Endothelial cell of umbilical vein (primary cell): ENCODE measurements around the gene LUZP2. TPM values are rescaled to one million over a fixed set of nuclear protein-coding genes. Genes with fewer than 3 reads are reported as not detected.

Experiments
- BruUV-seq: library from RNA; stranded (reverse); fragments of 400-500 nt; replicated peaks from 2 replicates; lab custom pipeline; 2021; lab: Mats Ljungman, UMichigan
- CTCF ChIA-PET: fragments of 300-600, 350-600 bp; sonication (Branson Sonifier 250); formaldehyde crosslinking; loops from one replicate; lab custom pipeline; 2021; ENCODE audit warnings: antibody characterized with exemption, inconsistent platforms; lab: Charles Lee
- POLR2A ChIA-PET: fragments of 300-600, 350-600 bp; sonication (Branson Sonifier 250); formaldehyde crosslinking; loops from one replicate; lab custom pipeline; 2021; ENCODE audit warnings: antibody characterized with exemption, inconsistent platforms; lab: Charles Lee
- DNase-seq: peaks from one replicate; pipeline ENCODE4 v3.0.0-alpha.2; 2011; ENCODE audit warnings: low read depth, low spot score
- FAIRE-seq: peaks from 2 replicates; lab custom pipeline; 2011; peaks lifted over from hg19 to GRCh38; lab: Jason Lieb, UNC
- H2AFZ ChIP-seq: 2 replicates; pipeline ENCODE4 v1.6.0; 2012; ENCODE audit warnings: low read depth, low read length, control low read depth, inconsistent platforms
- H3K27ac ChIP-seq: 2 replicates; pipeline ENCODE4 v1.5.1; 2011; ENCODE audit warnings: low read depth, mild to moderate bottlenecking, control low read depth, low read length, moderate library complexity; ENCODE audit not compliant: insufficient read depth
- H3K27me3 ChIP-seq, 2 experiments: 2 replicates each; pipeline versions ENCODE4 v1.6.0 to v1.6.1; 2011; ENCODE audit warnings: low read length in 2 of 2, mixed read lengths in 1 of 2; ENCODE audit not compliant: control insufficient read depth in 2 of 2, insufficient read depth in 2 of 2
- H3K36me3 ChIP-seq, 2 experiments: 2 replicates in 1 of 2; 3 replicates in 1 of 2; pipeline ENCODE4 v1.5.1; 2011; ENCODE audit warnings: low read length in 2 of 2, mild to moderate bottlenecking in 1 of 2, moderate library complexity in 1 of 2; ENCODE audit not compliant: control insufficient read depth in 2 of 2, insufficient read depth in 2 of 2; ENCODE audit errors: extremely low read depth in 1 of 2
- H3K4me1 ChIP-seq: 3 replicates; pipeline ENCODE4 v1.5.1; 2011; ENCODE audit warnings: mild to moderate bottlenecking, low read length; ENCODE audit not compliant: control insufficient read depth, insufficient read depth; ENCODE audit errors: extremely low read depth
- H3K4me2 ChIP-seq: 2 replicates; pipeline ENCODE4 v1.6.1; 2011; ENCODE audit warnings: low read length, control low read depth, mixed read lengths; ENCODE audit not compliant: insufficient read depth
- H3K4me3 ChIP-seq, 3 experiments: fragments of 200-600 bp in 1 of 3; sonication (generic), shearing (Covaris generic) in 1 of 3; replicated peaks in 1 of 3; 2 replicates each; pipeline ENCODE4 v1.5.1; 2011 to 2016; ENCODE audit warnings: control low read depth in 3 of 3, low read length in 3 of 3, mild to moderate bottlenecking in 2 of 3, inconsistent platforms in 1 of 3, low read depth in 1 of 3, moderate library complexity in 1 of 3; ENCODE audit not compliant: insufficient read depth in 1 of 3
- H3K79me2 ChIP-seq: 2 replicates; pipeline ENCODE4 v1.6.0; 2012; ENCODE audit warnings: low read length, inconsistent platforms; ENCODE audit not compliant: control insufficient read depth, insufficient read depth
- H3K9ac ChIP-seq: replicated peaks from 2 replicates; pipeline ENCODE3; 2011; ENCODE audit warnings: low read length, control low read depth; ENCODE audit not compliant: insufficient read depth; ENCODE audit errors: extremely low read depth
- H3K9me1 ChIP-seq: replicated peaks from 3 replicates; pipeline ENCODE4 v1.6.0; 2011; ENCODE audit warnings: mild to moderate bottlenecking, low read length; ENCODE audit not compliant: control insufficient read depth, insufficient read depth; ENCODE audit errors: extremely low read depth
- H3K9me3 ChIP-seq: replicated peaks from 2 replicates; pipeline ENCODE4 v1.5.1; 2012; ENCODE audit warnings: low read length, inconsistent platforms; ENCODE audit not compliant: control insufficient read depth, insufficient read depth
- H4K20me1 ChIP-seq: replicated peaks from 2 replicates; pipeline ENCODE3; 2011; ENCODE audit warnings: mild to moderate bottlenecking, low read length; ENCODE audit not compliant: control insufficient read depth, insufficient read depth; ENCODE audit errors: extremely low read depth
- CTCF ChIP-seq, 2 donors: IDR thresholded peaks; 1 replicate in 1 of 2; 2 replicates in 1 of 2; pipeline ENCODE4 v1.5.1; 2011; ENCODE audit warnings: low read length in 2 of 2, mild to moderate bottlenecking in 2 of 2, moderate library complexity in 2 of 2, control low read depth in 1 of 2, inconsistent platforms in 1 of 2, low read depth in 1 of 2; ENCODE audit not compliant: insufficient read depth in 1 of 2; ENCODE audit errors: extremely low read depth in 1 of 2
- EZH2 ChIP-seq: IDR thresholded peaks from 2 replicates; pipeline ENCODE4 v1.6.1; 2012; ENCODE audit warnings: borderline replicate concordance, low read depth, mild to moderate bottlenecking, moderate library complexity, low read length, inconsistent platforms; ENCODE audit not compliant: severe bottlenecking
- FOS ChIP-seq: IDR thresholded peaks from 2 replicates; pipeline ENCODE4 v1.6.1; 2011; ENCODE audit warnings: mild to moderate bottlenecking, low read length, moderate library complexity, borderline replicate concordance; ENCODE audit not compliant: insufficient read depth
- GATA2 ChIP-seq: IDR thresholded peaks from 2 replicates; pipeline ENCODE4 v1.7.0; 2011; ENCODE audit warnings: low read depth, mild to moderate bottlenecking, moderate library complexity, mixed read lengths, low read length; ENCODE audit not compliant: insufficient read length, insufficient read depth
- JUN ChIP-seq: IDR thresholded peaks from 2 replicates; pipeline ENCODE4 v1.6.1; 2011; ENCODE audit warnings: borderline replicate concordance, low read depth; ENCODE audit not compliant: insufficient read length, insufficient read depth
- MAX ChIP-seq: IDR thresholded peaks from 2 replicates; pipeline ENCODE4 v1.6.1; 2011; ENCODE audit not compliant: insufficient read depth, insufficient read length
- MYC ChIP-seq: IDR thresholded peaks from one replicate; pipeline ENCODE4 v1.6.1; 2011; ENCODE audit warnings: mild to moderate bottlenecking, low read depth, low read length
- POLR2A ChIP-seq: IDR thresholded peaks from 2 replicates; pipeline ENCODE4 v1.6.1; 2012; ENCODE audit warnings: low read depth, mild to moderate bottlenecking, control low read depth, low read length
- POLR2AphosphoS5 ChIP-seq: IDR thresholded peaks from 2 replicates; pipeline ENCODE4 v1.6.1; 2012; ENCODE audit warnings: low read depth, mild to moderate bottlenecking, control low read depth, low read length, moderate library complexity; ENCODE audit not compliant: insufficient read depth
- dilution Hi-C: fragments of 300-500 bp; cut with MboI; formaldehyde crosslinking; loops from one replicate; pipeline ENCODE4 v1.15.0; 2019; ENCODE audit warnings: low sequenced_read_pairs; ENCODE audit not compliant: extremely low pct_ligation_motif_present
- intact Hi-C: fragments of 100-400 bp; cut with micrococcal nuclease; formaldehyde crosslinking; loops from one replicate; pipeline ENCODE4 v1.10.0; 2022
- polyA plus RNA-seq, 4 experiments: library from polyadenylated mRNA; depleted of rRNA in 3 of 4; stranded (reverse) in 3 of 4; unstranded in 1 of 4; fragments of >200 nt; gene quantifications; 2 replicates each; pipeline versions ENCODE4 v1.2.1 to v1.2.3, GENCODE V29; 2011 to 2012; ENCODE audit warnings: missing spikeins in 1 of 4
- total RNA-seq: library from RNA; stranded (reverse); gene quantifications from 2 replicates; pipeline ENCODE4 v1.2.3, GENCODE V29; 2021

The LUZP2 gene
- total and polyA plus RNA-seq, 2 donors (not counting 3 experiments of a cell fraction or from before 2014, with no cell fraction given): 0.07 TPM; not detected in 1

- dilution Hi-C loops (no loop called here), intact Hi-C loops (no loop called here)
- no peaks in the 10 kb centered on the region for H3K79me2 ChIP-seq
- H3K27me3 ChIP-seq: no peaks in the 10 kb centered on the region
- H3K9me3 ChIP-seq: no peaks in the 10 kb centered on the region
- no peaks in the 10 kb centered on the region for H4K20me1 ChIP-seq
- no TSS peak for BruUV-seq
- no peak for FAIRE-seq
- H3K27ac ChIP-seq: no peak overlapping the region
- TF ChIP-seq JUN (no peak), POLR2AphosphoS5 (no peak), FOS (no peak), CTCF (IDR thresholded peaks at IDR 0.05; ENCODE audit: extremely low read depth in 1 of 2, insufficient read depth in 1 of 2, low read depth in 1 of 2, low read length in 2 of 2) (no peak), EZH2 (no peak), POLR2A (no peak), MAX (no peak), MYC (no peak), GATA2 (no peak)
- H3K9ac ChIP-seq: no peak overlapping the region
- no peaks in the 10 kb centered on the region for H3K36me3 ChIP-seq
- no peaks in the 10 kb centered on the region for H3K9me1 ChIP-seq
- H3K4me3 ChIP-seq: no peak overlapping the region
- no peaks in the 10 kb centered on the region for H3K4me1 ChIP-seq
- H2AFZ ChIP-seq: no peak overlapping the region
- no peak overlapping the region for H3K4me2 ChIP-seq
- CTCF ChIA-PET: no interaction called here
- POLR2A ChIA-PET: no interaction called here
- DNase-seq: no peak
These were observed 542.3 kb downstream of the LUZP2 start for GRCh38 chr11:25039165-25039564.
